Transverse colon (tissue), 4 donors: Measurements from ENCODE around the gene PHRF1. TPM values are rescaled to one million over a fixed set of nuclear protein-coding genes. Genes with fewer than 3 reads are reported as not detected.

Experiments used
- DNase-seq: peaks from one replicate; pipeline ENCODE4 v3.0.0-alpha.2; 2019
- H3K27ac ChIP-seq, 4 donors: fragments of 200-600 bp; sonication (generic); 2 replicates each; pipeline ENCODE4 v1.5.1; 2016 to 2018; ENCODE audit warnings: inconsistent platforms in 4 of 4
- H3K27me3 ChIP-seq: fragments of 200-600 bp; sonication (generic); 2 replicates; pipeline ENCODE4 v1.5.1; 2017; ENCODE audit warnings: inconsistent platforms
- H3K36me3 ChIP-seq, 4 donors: fragments of 200-600 bp; sonication (generic); 2 replicates each; pipeline ENCODE4 v1.5.1; 2017 to 2019; ENCODE audit warnings: inconsistent platforms in 4 of 4
- H3K4me1 ChIP-seq, 4 donors: fragments of 200-600 bp; sonication (generic); 2 replicates each; pipeline ENCODE4 v1.5.1; 2017 to 2020; ENCODE audit warnings: inconsistent platforms in 4 of 4
- H3K4me3 ChIP-seq, 4 donors: fragments of 200-600 bp; sonication (generic); 1 replicate in 1 of 4; 2 replicates in 3 of 4; pipeline versions ENCODE4 v1.5.1 to v1.6.1; 2017 to 2019; ENCODE audit warnings: inconsistent platforms in 4 of 4
- H3K9me3 ChIP-seq, 2 donors: fragments of 200-600 bp; sonication (generic); 2 replicates each; pipeline ENCODE4 v1.5.1; 2017 to 2019; ENCODE audit warnings: inconsistent platforms in 2 of 2
- CTCF ChIP-seq, 5 experiments: fragments of 200-600 bp in 3 of 5; fragments of 450-650 bp in 2 of 5; sonication (generic) in 3 of 5; IDR thresholded peaks; 1 replicate in 2 of 5; 2 replicates in 3 of 5; pipeline ENCODE4 v1.5.1; 2016 to 2017; ENCODE audit warnings: antibody characterized with exemption in 5 of 5, inconsistent platforms in 3 of 5, mild to moderate bottlenecking in 2 of 5, moderate library complexity in 1 of 5
- EP300 ChIP-seq: sonication (generic); formaldehyde crosslinking; IDR thresholded peaks from one replicate; pipeline ENCODE4 v1.6.1; 2017; ENCODE audit warnings: antibody characterized with exemption, low read depth
- POLR2A ChIP-seq: fragments of 450-650 bp; IDR thresholded peaks from one replicate; pipeline ENCODE4 v1.6.1; 2016; ENCODE audit warnings: antibody characterized with exemption, mild to moderate bottlenecking, moderate library complexity
- POLR2AphosphoS5 ChIP-seq, 3 donors: sonication (generic); formaldehyde crosslinking; IDR thresholded peaks; one replicate each; pipeline ENCODE4 v1.6.1; 2016; ENCODE audit warnings: antibody characterized with exemption in 3 of 3
- WGBS, 2 donors: methylation state at CpG; one replicate each; pipeline ENCODE4 v1.1.5; 2018; ENCODE audit warnings: low coverage in 1 of 2; 5-methylcytosine and 5-hydroxymethylcytosine counted together
- in situ Hi-C, 4 donors: fragments of 200-750 bp; cut with MboI; loops; one replicate each; pipeline versions ENCODE4 v1.15.0 to v1.15.1; 2017; ENCODE audit warnings: low sequenced_read_pairs in 3 of 4, low pct_ligation_motif_present in 1 of 4, low pct_unique_long_range_greater_than_20kb in 1 of 4
- intact Hi-C: fragments of 100-400 bp; cut with DNase I; formaldehyde crosslinking; loops from one replicate; pipeline ENCODE4 v1.15.1; 2023; ENCODE audit warnings: low total_unique reads
- total RNA-seq, 4 donors: library from RNA; depleted of rRNA; stranded (reverse); fragments of >200 nt; gene quantifications; one replicate each; pipeline ENCODE4 v1.1.0, GENCODE V29; 2016

The PHRF1 gene
- total RNA-seq, 4 donors from 2014 or later, result 28.4 to 60.6 (median 43.2) TPM

- no peak overlapping the region for H3K4me3 ChIP-seq
- intact Hi-C loops, result no loop called here
- H3K27ac ChIP-seq, result no peak overlapping the region
- DNase-seq, result no peak
- in situ Hi-C loops, result no loop called here
- H3K4me1 ChIP-seq, result peaks cover under 1 to 21% (median 18%) of the 10 kb centered on the region in 4 donors
- TF ChIP-seq EP300 (no peak), POLR2AphosphoS5 (IDR thresholded peaks at IDR 0.05) (no peak), POLR2A (no peak), CTCF (IDR thresholded peaks at IDR 0.05) (no peak)
- no peaks in the 10 kb centered on the region for H3K9me3 ChIP-seq
- H3K27me3 ChIP-seq, result peaks cover 15% of the 10 kb centered on the region
- 80 to 100% methylated on average over 2 to 38 of the region's 45 CpGs for WGBS, 2 donors
- H3K36me3 ChIP-seq, result no peaks in the 10 kb centered on the region
Observed at GRCh38 chr11:620935-621814, 44.9 kb downstream of the PHRF1 start.

GRCh38 chr11:621838-622237, 45.6 kb downstream of the PHRF1 start:
- Histone ChIP-seq H3K36me3 (no peaks in the 10 kb centered on the region), H3K27me3 (peaks cover 21% of the 10 kb centered on the region), H3K4me1 (peaks cover 6 to 22% (median 19%) of the 10 kb centered on the region in 4 donors), H3K4me3 (no peak overlapping the region), H3K27ac (no peak overlapping the region), H3K9me3 (no peaks in the 10 kb centered on the region)
- 84 to 85% methylated on average over 4 to 27 of the region's 27 CpGs for WGBS, 2 donors
- no peak for DNase-seq
- TF ChIP-seq EP300 (no peak), POLR2A (no peak), POLR2AphosphoS5 (IDR thresholded peaks at IDR 0.05) (no peak), CTCF (IDR thresholded peaks at IDR 0.05) (no peak)
- in situ Hi-C loops, result no loop called here
- intact Hi-C loops, result no loop called here

GRCh38 chr11:623349-623869, 47.1 kb downstream of the PHRF1 start:
- H3K27ac ChIP-seq, result peak overlapping the region in 2 of 4 donors; percentile 83 to 91
- TF ChIP-seq CTCF (IDR thresholded peaks at IDR 0.05) (no peak), EP300 (no peak), POLR2A (no peak), POLR2AphosphoS5 (IDR thresholded peaks at IDR 0.05) (no peak)

GRCh38 chr11:623999-624704, 47.9 kb downstream of the PHRF1 start:
- Histone ChIP-seq H3K27me3 (peaks cover 26% of the 10 kb centered on the region), H3K4me1 (peaks cover 6 to 22% (median 19%) of the 10 kb centered on the region in 4 donors), H3K9me3 (no peaks in the 10 kb centered on the region), H3K27ac (peak overlapping the region; percentile 82 to 91 (median 86)), H3K36me3 (no peaks in the 10 kb centered on the region), H3K4me3 (peak overlapping the region in 3 of 4 donors; percentile 37 to 52 (median 42))
- in situ Hi-C loops (no loop called here), intact Hi-C loops (no loop called here)
- 55% methylated on average over 17 of the region's 25 CpGs; no CpG with 5 or more reads in 1 of the 2 donors for WGBS, 2 donors
- TF ChIP-seq POLR2A (peak; percentile 43), CTCF (IDR thresholded peaks at IDR 0.05) (no peak), POLR2AphosphoS5 (IDR thresholded peaks at IDR 0.05) (peak; percentile 20 to 90 (median 83))
- DNase-seq, result peak; percentile 92

More at GRCh38 chr11:623349-623869, 47.1 kb downstream of the PHRF1 start:
- WGBS, 2 donors, result 69% methylated on average over 15 of the region's 15 CpGs; no CpG with 5 or more reads in 1 of the 2 donors
- in situ Hi-C loops (no loop called here), intact Hi-C loops (no loop called here)
- Histone ChIP-seq H3K4me1 (peaks cover 6 to 22% (median 19%) of the 10 kb centered on the region in 4 donors), H3K9me3 (no peaks in the 10 kb centered on the region), H3K4me3 (no peak overlapping the region), H3K36me3 (no peaks in the 10 kb centered on the region), H3K27me3 (peaks cover 26% of the 10 kb centered on the region)
- DNase-seq, result no peak
